ENCODE measurements around the gene VAMP2.
A peak's percentile ranks its signal among the peaks of the same experiment; 100 is the strongest.
"Not testable (repeated sequence)": the region's sequence is repeated elsewhere in the genome, so short reads cannot be mapped to it uniquely, and the experiment has no call there.

The VAMP2 gene

GRCh38 chr17:8173871-8174322 lies 11.1 kb upstream of the VAMP2 start:
- H2AFZ ChIP-seq (ENCODE audit: low read length, unreplicated experiment): peak overlapping the region; percentile 94
- peak overlapping the region; percentile 94 for H3K27ac ChIP-seq (ENCODE audit: low read depth, low read length)
- peaks cover 26% of the 10 kb centered on the region for H3K4me1 ChIP-seq (ENCODE audit: control insufficient read depth, insufficient read depth, low read length, unreplicated experiment)
- H3K79me2 ChIP-seq (ENCODE audit: control insufficient read depth, insufficient read depth, low read length, unreplicated experiment): peaks cover 20% of the 10 kb centered on the region
- no peaks in the 10 kb centered on the region for H3K36me3 ChIP-seq (ENCODE audit: insufficient read depth, low read length)
- H3K4me3 ChIP-seq (ENCODE audit: low read depth, low read length): peak overlapping the region; percentile 73
- H3K27me3 ChIP-seq (ENCODE audit: insufficient read depth, low read length): no peaks in the 10 kb centered on the region

GRCh38 chr17:8173056-8173870 lies 10.5 kb upstream of the VAMP2 start:
- Histone ChIP-seq H2AFZ (ENCODE audit: low read length, unreplicated experiment) (no peak overlapping the region), H3K27ac (ENCODE audit: low read depth, low read length) (peak overlapping the region; percentile 94), H3K27me3 (ENCODE audit: insufficient read depth, low read length) (no peaks in the 10 kb centered on the region), H3K4me1 (ENCODE audit: control insufficient read depth, insufficient read depth, low read length, unreplicated experiment) (peaks cover 26% of the 10 kb centered on the region), H3K36me3 (ENCODE audit: insufficient read depth, low read length) (no peaks in the 10 kb centered on the region), H3K4me3 (ENCODE audit: low read depth, low read length) (peak overlapping the region; percentile 73), H3K79me2 (ENCODE audit: control insufficient read depth, insufficient read depth, low read length, unreplicated experiment) (peaks cover 20% of the 10 kb centered on the region)

- peaks cover 20% of the 10 kb centered on the region for H3K4me1 ChIP-seq (ENCODE audit: control insufficient read depth, insufficient read depth, low read length, unreplicated experiment)
- not testable (repeated sequence) for H3K27me3 ChIP-seq (ENCODE audit: insufficient read depth, low read length); H3K4me3 ChIP-seq (ENCODE audit: low read depth, low read length); H2AFZ ChIP-seq (ENCODE audit: low read length, unreplicated experiment); H3K79me2 ChIP-seq (ENCODE audit: control insufficient read depth, insufficient read depth, low read length, unreplicated experiment); H3K36me3 ChIP-seq (ENCODE audit: insufficient read depth, low read length); H3K27ac ChIP-seq (ENCODE audit: low read depth, low read length)
These were observed 7.4 kb upstream of the VAMP2 start for GRCh38 chr17:8170186-8170585.

GRCh38 chr17:8167526-8167925 lies 4.8 kb upstream of the VAMP2 start:
- Histone ChIP-seq H3K4me1 (ENCODE audit: control insufficient read depth, insufficient read depth, low read length, unreplicated experiment) (peaks cover 27% of the 10 kb centered on the region), H3K4me3 (ENCODE audit: low read depth, low read length) (no peak overlapping the region), H3K79me2 (ENCODE audit: control insufficient read depth, insufficient read depth, low read length, unreplicated experiment) (peaks cover 2% of the 10 kb centered on the region), H3K27ac (ENCODE audit: low read depth, low read length) (no peak overlapping the region), H2AFZ (ENCODE audit: low read length, unreplicated experiment) (no peak overlapping the region), H3K36me3 (ENCODE audit: insufficient read depth, low read length) (no peaks in the 10 kb centered on the region), H3K27me3 (ENCODE audit: insufficient read depth, low read length) (no peaks in the 10 kb centered on the region)

GRCh38 chr17:8166731-8167130 lies 4.0 kb upstream of the VAMP2 start:
- Histone ChIP-seq H3K36me3 (ENCODE audit: insufficient read depth, low read length) (no peaks in the 10 kb centered on the region), H3K27ac (ENCODE audit: low read depth, low read length) (peak overlapping the region; percentile 91)

GRCh38 chr17:8164815-8165131 lies 2.0 kb upstream of the VAMP2 start:
- peak overlapping the region; percentile 80 for H3K27ac ChIP-seq (ENCODE audit: low read depth, low read length)
- H3K27me3 ChIP-seq (ENCODE audit: insufficient read depth, low read length): no peaks in the 10 kb centered on the region
- H3K36me3 ChIP-seq (ENCODE audit: insufficient read depth, low read length): no peaks in the 10 kb centered on the region
- peaks cover 35% of the 10 kb centered on the region for H3K4me1 ChIP-seq (ENCODE audit: control insufficient read depth, insufficient read depth, low read length, unreplicated experiment)
- H2AFZ ChIP-seq (ENCODE audit: low read length, unreplicated experiment): no peak overlapping the region
- H3K4me3 ChIP-seq (ENCODE audit: low read depth, low read length): no peak overlapping the region
- peaks cover 20% of the 10 kb centered on the region for H3K79me2 ChIP-seq (ENCODE audit: control insufficient read depth, insufficient read depth, low read length, unreplicated experiment)

More at GRCh38 chr17:8166731-8167130, 4.0 kb upstream of the VAMP2 start:
- H3K27me3 ChIP-seq (ENCODE audit: insufficient read depth, low read length): no peaks in the 10 kb centered on the region
- peaks cover 10% of the 10 kb centered on the region for H3K79me2 ChIP-seq (ENCODE audit: control insufficient read depth, insufficient read depth, low read length, unreplicated experiment)
- peaks cover 25% of the 10 kb centered on the region for H3K4me1 ChIP-seq (ENCODE audit: control insufficient read depth, insufficient read depth, low read length, unreplicated experiment)
- no peak overlapping the region for H3K4me3 ChIP-seq (ENCODE audit: low read depth, low read length)
- no peak overlapping the region for H2AFZ ChIP-seq (ENCODE audit: low read length, unreplicated experiment)

GRCh38 chr17:8163978-8164814 lies 1.4 kb upstream of the VAMP2 start:
- Histone ChIP-seq H3K27ac (ENCODE audit: low read depth, low read length) (peak overlapping the region; percentile 80), H3K4me3 (ENCODE audit: low read depth, low read length) (no peak overlapping the region), H3K27me3 (ENCODE audit: insufficient read depth, low read length) (no peaks in the 10 kb centered on the region), H3K4me1 (ENCODE audit: control insufficient read depth, insufficient read depth, low read length, unreplicated experiment) (peaks cover 35% of the 10 kb centered on the region), H3K79me2 (ENCODE audit: control insufficient read depth, insufficient read depth, low read length, unreplicated experiment) (peaks cover 23% of the 10 kb centered on the region), H2AFZ (ENCODE audit: low read length, unreplicated experiment) (peak overlapping the region; percentile 1), H3K36me3 (ENCODE audit: insufficient read depth, low read length) (no peaks in the 10 kb centered on the region)

- Histone ChIP-seq H3K79me2 (ENCODE audit: control insufficient read depth, insufficient read depth, low read length, unreplicated experiment) (peaks cover 23% of the 10 kb centered on the region), H3K36me3 (ENCODE audit: insufficient read depth, low read length) (no peaks in the 10 kb centered on the region), H3K4me3 (ENCODE audit: low read depth, low read length) (peak overlapping the region; percentile 97), H3K4me1 (ENCODE audit: control insufficient read depth, insufficient read depth, low read length, unreplicated experiment) (peaks cover 35% of the 10 kb centered on the region), H3K27ac (ENCODE audit: low read depth, low read length) (peak overlapping the region; percentile 80), H2AFZ (ENCODE audit: low read length, unreplicated experiment) (peak overlapping the region; percentile 94), H3K27me3 (ENCODE audit: insufficient read depth, low read length) (no peaks in the 10 kb centered on the region)
These were observed 539 bp upstream of the VAMP2 start for GRCh38 chr17:8162997-8163977.

GRCh38 chr17:8161289-8162232 lies 1.2 kb downstream of the VAMP2 start:
- peaks cover 23% of the 10 kb centered on the region for H3K79me2 ChIP-seq (ENCODE audit: control insufficient read depth, insufficient read depth, low read length, unreplicated experiment)
- no peaks in the 10 kb centered on the region for H3K27me3 ChIP-seq (ENCODE audit: insufficient read depth, low read length)
- H3K27ac ChIP-seq (ENCODE audit: low read depth, low read length): peak overlapping the region; percentile 89; the same call in 1 of the 2 replicates
- H3K4me1 ChIP-seq (ENCODE audit: control insufficient read depth, insufficient read depth, low read length, unreplicated experiment): peaks cover 40% of the 10 kb centered on the region
- peak overlapping the region; percentile 97 for H3K4me3 ChIP-seq (ENCODE audit: low read depth, low read length)
- no peak overlapping the region for H2AFZ ChIP-seq (ENCODE audit: low read length, unreplicated experiment)
- no peaks in the 10 kb centered on the region for H3K36me3 ChIP-seq (ENCODE audit: insufficient read depth, low read length)
